GM12864 (cell line): Measurements from ENCODE around the gene PPP1R36.
"Not testable (repeated sequence)": the region's sequence is repeated elsewhere in the genome, so short reads cannot be mapped to it uniquely, and the experiment has no call there.

Source experiments
- DNase-seq: peaks from one replicate; pipeline ENCODE4 v3.0.0-alpha.2; 2011; ENCODE audit warnings: low read depth
- H3K4me3 ChIP-seq: 2 replicates; pipeline ENCODE4 v1.5.1; 2011; ENCODE audit warnings: mild to moderate bottlenecking, low read depth, low read length, control low read depth
- CTCF ChIP-seq: IDR thresholded peaks from 2 replicates; pipeline ENCODE4 v1.5.1; 2011; ENCODE audit warnings: low read depth, mild to moderate bottlenecking, moderate library complexity, low read length, control low read depth, inconsistent platforms; ENCODE audit errors: missing control alignments

Gene PPP1R36

GRCh38 chr14:64612971-64613666 is 63.4 kb downstream of the PPP1R36 start:
- no peak for TF ChIP-seq CTCF
- no peak for DNase-seq
- H3K4me3 ChIP-seq, result no peak overlapping the region

GRCh38 chr14:64614166-64614565 is 64.4 kb downstream of the PPP1R36 start:
- no peak overlapping the region for H3K4me3 ChIP-seq
- no peak for DNase-seq
- no peak for TF ChIP-seq CTCF

GRCh38 chr14:64614805-64615391 is 65.1 kb downstream of the PPP1R36 start:
- no peak for TF ChIP-seq CTCF
- no peak for DNase-seq
- no peak overlapping the region for H3K4me3 ChIP-seq

GRCh38 chr14:64617872-64618408 is 68.2 kb downstream of the PPP1R36 start:
- not testable (repeated sequence) for H3K4me3 ChIP-seq, DNase-seq

- no peak overlapping the region for H3K4me3 ChIP-seq
- no peak for DNase-seq
- no peak for TF ChIP-seq CTCF
Measured at GRCh38 chr14:64620910-64621309, 71.1 kb downstream of the PPP1R36 start.

- H3K4me3 ChIP-seq, result no peak overlapping the region
- no peak for DNase-seq
- no peak for TF ChIP-seq CTCF
Measured at GRCh38 chr14:64623554-64624165, 73.9 kb downstream of the PPP1R36 start.

GRCh38 chr14:64625386-64626232 is 75.8 kb downstream of the PPP1R36 start:
- TF ChIP-seq CTCF, result no peak
- no peak for DNase-seq

More at GRCh38 chr14:64625386-64626232, 75.8 kb downstream of the PPP1R36 start:
- no peak overlapping the region for H3K4me3 ChIP-seq
